ENCODE measurements around the gene TMC8.
A peak's percentile ranks its signal among the peaks of the same experiment; 100 is the strongest.

The TMC8 gene

GRCh38 chr17:78174346-78174869 is 43.8 kb downstream of the TMC8 start:
- peak in 53 of 56 donors; percentile 52 to 93 (median 82) for DNase-seq

DNA sequence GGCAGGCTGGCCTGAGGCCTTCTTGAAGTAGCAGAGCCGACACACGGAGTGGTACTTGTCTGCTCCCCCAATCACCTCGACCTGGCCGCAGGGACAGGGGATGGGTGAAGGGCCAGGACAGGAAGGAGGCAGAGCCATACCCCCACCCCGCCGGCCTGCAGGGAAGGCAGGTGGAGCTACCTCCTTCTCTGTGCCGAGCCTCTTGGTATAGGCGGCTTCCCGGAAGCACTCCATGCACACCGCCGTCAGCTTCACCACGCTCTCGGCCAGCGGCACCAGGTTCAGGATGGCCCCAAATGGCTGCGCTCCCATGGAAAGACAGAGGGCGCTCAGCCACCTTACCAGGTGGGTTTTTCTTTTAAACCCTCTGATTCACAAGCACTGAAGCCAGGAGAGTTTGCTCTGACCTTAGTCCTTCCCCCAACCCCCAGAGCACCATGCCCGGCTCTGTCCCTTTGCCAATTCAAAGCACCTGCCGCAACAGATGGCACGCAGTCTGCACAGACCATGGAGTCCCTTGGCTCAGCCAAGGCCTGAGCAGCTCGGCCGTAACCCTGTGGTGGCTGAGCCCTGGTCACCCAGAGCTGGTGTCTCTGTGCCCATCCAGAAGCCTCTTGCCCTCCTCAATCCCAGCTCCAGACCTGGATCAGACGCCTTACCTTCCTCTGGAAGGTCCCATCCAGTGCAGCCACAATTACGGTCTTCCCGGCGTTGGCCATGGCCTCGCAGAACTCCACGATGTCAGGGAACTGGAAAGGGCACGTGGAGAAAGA is 44.5 kb downstream of the TMC8 start:
- DNase-seq = peak in 2 of 56 donors; percentile 42 to 60

DNA sequence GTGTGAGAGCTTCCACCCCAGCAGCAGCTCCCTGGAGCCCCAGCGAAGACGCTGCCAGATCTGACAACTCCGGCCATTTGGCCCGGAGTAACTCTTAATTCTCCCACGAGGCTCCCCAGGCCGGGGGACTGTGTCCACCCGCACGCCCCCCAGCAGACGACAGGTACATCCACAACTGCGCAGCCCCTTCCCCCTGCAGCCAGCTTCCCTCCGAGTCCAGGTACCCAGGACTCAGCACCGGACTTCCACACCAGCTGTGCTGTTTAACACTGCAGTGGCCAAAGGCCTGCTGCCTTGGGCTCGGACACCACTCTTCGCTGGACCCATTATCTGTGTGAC is 45.0 kb downstream of the TMC8 start:
- DNase-seq = no peak

GRCh38 chr17:78176548-78177025 is 46.0 kb downstream of the TMC8 start:
- DNase-seq = peak in 40 of 56 donors; percentile 6 to 76 (median 32)

- no peak for DNase-seq
Observed at GRCh38 chr17:78179372-78179771, 48.8 kb downstream of the TMC8 start.

DNA sequence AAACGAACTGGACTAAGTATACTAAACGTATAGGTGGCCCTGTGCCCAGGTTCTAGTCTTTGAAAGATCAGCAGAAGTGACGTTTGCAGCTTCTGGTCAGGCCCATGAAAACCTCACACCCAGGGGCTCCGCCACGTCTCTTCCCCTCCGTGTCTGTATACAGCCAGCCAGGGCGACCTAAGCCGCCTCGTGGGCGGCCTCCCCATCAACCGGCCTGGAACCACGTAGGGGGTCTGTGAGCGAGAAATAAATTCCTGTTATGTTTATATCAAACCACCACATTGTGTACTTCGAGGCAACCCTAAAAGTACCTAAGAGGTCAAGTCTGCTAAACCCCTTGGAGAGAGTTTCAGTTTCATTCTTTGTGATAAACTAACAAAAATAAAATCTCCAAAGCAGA is 49.5 kb downstream of the TMC8 start:
- no peak for DNase-seq

- no peak for DNase-seq
Observed at GRCh38 chr17:78180508-78180907, 49.9 kb downstream of the TMC8 start.

GRCh38 chr17:78182504-78182903 is 51.9 kb downstream of the TMC8 start:
- no peak for DNase-seq

- DNase-seq = no peak
Observed at GRCh38 chr17:78183916-78184315, 53.3 kb downstream of the TMC8 start.

- no peak for DNase-seq
Observed at GRCh38 chr17:78184351-78184750, 53.8 kb downstream of the TMC8 start.

- DNase-seq = no peak
Observed at GRCh38 chr17:78184868-78185267, 54.3 kb downstream of the TMC8 start.

DNA sequence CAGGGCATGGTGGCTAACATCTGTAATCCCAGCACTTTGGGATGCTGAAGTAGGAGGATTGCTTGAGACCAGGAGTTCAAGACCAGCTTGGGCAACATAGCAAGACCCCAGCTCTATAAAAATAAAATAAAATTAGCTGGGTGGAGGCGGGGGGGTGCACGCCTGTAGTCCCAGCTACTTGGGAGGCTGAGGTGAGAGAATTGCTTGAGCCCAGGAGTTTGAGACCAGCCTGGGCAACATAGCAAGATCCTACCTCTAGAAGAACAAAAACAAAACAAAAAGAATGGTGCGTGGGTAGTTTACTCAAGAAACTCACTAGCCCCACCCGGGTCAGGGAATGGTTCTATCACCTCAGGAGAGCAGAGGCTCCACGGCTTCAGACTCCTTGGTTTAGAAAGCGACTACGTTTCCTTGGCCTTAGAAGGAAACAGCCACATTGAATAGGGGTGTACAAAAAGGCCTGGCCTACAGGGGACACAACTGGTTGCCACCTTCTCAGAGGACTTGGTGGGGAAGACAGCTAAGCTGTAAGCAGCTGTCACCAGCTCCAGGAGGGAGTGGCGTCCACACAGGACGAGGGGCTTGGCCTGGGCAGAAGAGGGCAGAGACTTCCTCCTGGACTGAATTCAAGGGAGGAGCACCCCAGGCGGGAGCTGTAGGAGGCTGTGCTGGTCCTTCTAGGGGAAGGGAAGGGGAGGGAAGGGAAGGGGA is 55.6 kb downstream of the TMC8 start:
- DNase-seq = no peak

- peak; percentile 51 to 97 (median 92) for DNase-seq
Observed at GRCh38 chr17:78186692-78187595, 56.4 kb downstream of the TMC8 start, which contains the start of the genes AFMID and TK1. AFMID (plus strand) TSS chr17:78187362; CDS start chr17:78187371, 9 bp downstream. TK1 (minus strand) TSS chr17:78187052; CDS start chr17:78186994, 58 bp downstream.
